Measurements from ENCODE around the gene RPL10A.
"Not testable (repeated sequence)": the region's sequence is repeated elsewhere in the genome, so short reads cannot be mapped to it uniquely, and the experiment has no call there.

The RPL10A gene

DNA sequence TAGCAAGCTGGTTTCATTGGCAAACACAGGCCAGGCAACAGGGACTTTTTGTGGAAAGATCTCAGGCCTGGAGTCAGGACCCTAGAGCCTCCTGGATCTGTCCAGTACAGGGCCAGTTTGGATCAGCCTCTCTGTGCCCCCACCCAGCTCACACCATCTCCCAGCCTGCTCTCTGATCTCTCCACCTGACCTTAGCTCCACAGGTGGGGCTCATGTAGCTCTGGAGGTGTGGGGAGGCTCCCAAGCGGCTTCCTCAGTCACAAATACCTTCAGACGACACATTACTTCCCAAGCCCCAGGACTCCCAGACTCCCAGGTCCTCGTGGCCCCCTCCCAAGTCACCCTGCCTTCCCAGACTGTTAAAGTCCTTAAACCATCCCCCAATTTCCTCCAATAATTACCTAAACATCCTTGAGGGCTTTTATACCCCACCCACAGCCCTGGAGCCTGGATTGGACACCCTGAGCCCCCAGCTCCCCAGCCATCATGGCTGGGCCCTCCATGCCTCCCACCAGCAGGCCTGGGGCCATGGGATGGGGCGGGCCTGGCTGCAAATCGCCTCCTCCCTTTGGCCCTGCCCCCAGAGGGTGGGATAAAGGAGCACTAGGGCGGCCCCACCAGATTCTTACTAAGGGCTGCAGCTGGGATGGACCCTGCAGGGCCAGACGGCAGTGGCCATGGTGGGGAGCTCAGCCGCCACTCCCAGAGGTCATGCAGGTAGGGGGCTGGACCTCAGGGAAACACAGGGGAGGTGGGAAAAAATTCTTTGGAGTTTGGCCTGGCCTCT lies 31.9 kb upstream of the RPL10A start:
- Histone ChIP-seq H3K9ac (ENCODE audit: low read length) (no peak overlapping the region), H3K36me3 (ENCODE audit: control insufficient read depth, insufficient read depth, low read length) (no peaks in the 10 kb centered on the region), H3K4me1 (ENCODE audit: control insufficient read depth, insufficient read depth, low read length) (peaks cover 3% of the 10 kb centered on the region), H3K4me3 (ENCODE audit: low read length) (no peak overlapping the region), H3K27ac (ENCODE audit: low read depth, low read length) (no peak overlapping the region), H3K27me3 (ENCODE audit: control insufficient read depth, insufficient read depth, low read length) (no peaks in the 10 kb centered on the region)

DNA sequence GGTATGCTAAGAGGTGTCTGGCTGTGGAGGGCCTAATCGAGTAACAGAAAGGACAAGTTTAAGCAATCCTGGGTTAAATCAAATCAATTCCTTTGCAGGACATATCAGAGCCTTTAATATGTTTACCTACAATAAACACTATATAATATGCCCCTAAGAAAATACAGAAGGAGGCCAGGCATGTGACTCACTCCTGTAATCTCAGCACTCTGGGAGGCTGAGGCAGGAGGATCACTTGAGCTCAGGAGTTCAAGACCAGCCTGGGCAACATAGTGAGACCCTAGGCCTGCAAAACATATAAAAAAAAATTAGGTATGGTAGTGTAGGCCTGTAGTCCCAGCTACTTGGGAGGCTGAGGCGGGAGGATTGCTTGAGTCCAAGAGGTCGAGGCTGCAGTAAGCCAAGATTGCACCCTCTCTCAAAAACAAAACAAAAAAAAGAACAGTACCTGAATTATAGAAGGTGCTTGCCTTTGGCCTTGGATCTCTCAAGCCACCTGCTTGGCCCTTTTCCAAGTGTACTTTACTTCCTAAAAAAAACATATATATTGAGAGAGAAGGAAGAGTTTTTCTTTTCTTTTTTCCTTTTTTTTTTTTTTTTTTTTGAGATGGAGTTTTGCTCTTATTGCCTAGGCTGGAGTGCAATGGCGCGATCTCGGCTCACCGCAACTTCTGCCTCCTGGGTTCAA lies 29.7 kb upstream of the RPL10A start:
- H3K4me3 ChIP-seq (ENCODE audit: low read length); H3K27ac ChIP-seq (ENCODE audit: low read depth, low read length); H3K27me3 ChIP-seq (ENCODE audit: control insufficient read depth, insufficient read depth, low read length); H3K4me1 ChIP-seq (ENCODE audit: control insufficient read depth, insufficient read depth, low read length); H3K9ac ChIP-seq (ENCODE audit: low read length); H3K36me3 ChIP-seq (ENCODE audit: control insufficient read depth, insufficient read depth, low read length): not testable (repeated sequence)

DNA sequence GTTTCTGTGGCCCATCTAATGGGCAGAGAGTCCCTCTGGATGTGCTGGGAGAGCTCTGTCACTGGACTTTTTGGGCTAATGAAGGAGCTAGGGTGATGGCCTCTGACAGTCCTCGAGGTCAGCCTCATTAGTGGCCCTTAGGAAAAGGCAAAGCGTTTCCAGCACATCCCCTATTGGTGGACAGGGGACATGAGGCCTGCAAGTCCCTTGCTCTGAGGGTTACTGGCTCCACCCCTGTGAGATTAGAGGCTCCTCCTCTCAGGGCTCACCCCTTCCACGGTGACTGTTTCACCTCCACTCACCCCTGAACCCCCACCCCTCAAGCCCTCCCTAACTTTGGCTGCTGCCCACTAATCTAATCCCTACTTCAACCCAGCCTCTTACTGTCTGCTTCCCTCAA lies 28.9 kb upstream of the RPL10A start:
- Histone ChIP-seq H3K4me3 (ENCODE audit: low read length) (no peak overlapping the region), H3K4me1 (ENCODE audit: control insufficient read depth, insufficient read depth, low read length) (peaks cover 3% of the 10 kb centered on the region), H3K36me3 (ENCODE audit: control insufficient read depth, insufficient read depth, low read length) (no peaks in the 10 kb centered on the region), H3K9ac (ENCODE audit: low read length) (no peak overlapping the region), H3K27ac (ENCODE audit: low read depth, low read length) (no peak overlapping the region), H3K27me3 (ENCODE audit: control insufficient read depth, insufficient read depth, low read length) (no peaks in the 10 kb centered on the region)

DNA sequence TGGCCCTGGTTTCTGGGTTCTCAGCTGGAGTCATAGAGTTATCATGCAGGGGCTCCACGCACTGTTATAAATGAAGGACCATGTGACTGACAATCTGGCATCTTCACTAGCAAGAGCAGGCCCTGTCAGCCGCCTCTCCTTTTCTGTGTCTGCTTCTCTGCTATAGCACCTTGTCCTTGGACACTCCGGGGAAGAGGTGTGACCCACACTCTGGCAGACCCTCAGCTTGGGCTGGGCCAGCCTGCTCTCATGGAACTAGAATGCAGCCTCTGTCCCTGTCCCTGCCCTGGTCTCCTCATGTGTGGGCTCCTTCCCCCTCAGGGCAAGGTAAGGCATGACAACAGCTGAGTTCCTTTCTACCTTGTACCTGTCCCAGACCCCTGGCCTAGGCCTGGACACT lies 27.0 kb upstream of the RPL10A start:
- Histone ChIP-seq H3K4me1 (ENCODE audit: control insufficient read depth, insufficient read depth, low read length) (no peaks in the 10 kb centered on the region), H3K36me3 (ENCODE audit: control insufficient read depth, insufficient read depth, low read length) (no peaks in the 10 kb centered on the region), H3K27ac (ENCODE audit: low read depth, low read length) (no peak overlapping the region), H3K9ac (ENCODE audit: low read length) (no peak overlapping the region), H3K4me3 (ENCODE audit: low read length) (no peak overlapping the region), H3K27me3 (ENCODE audit: control insufficient read depth, insufficient read depth, low read length) (no peaks in the 10 kb centered on the region)

DNA sequence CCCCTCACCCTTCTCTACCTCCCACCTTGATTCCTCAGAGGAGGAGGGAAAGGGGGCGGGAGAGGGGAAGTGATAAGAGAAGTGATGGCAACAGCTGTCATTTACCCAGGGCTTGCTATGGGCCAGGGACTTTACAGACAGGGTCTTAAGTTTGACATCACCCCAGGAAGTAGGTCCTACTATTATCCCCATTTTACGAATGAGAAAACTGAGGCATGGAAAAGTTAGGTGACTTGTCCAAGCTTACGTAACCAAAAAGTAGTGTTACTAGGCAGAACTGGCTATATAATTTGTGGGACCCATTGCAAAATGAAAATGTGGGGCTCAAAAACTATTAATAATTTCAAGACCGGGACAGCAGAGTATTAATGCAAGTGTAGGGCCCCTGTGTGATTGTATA lies 26.6 kb upstream of the RPL10A start:
- Histone ChIP-seq H3K27ac (ENCODE audit: low read depth, low read length) (no peak overlapping the region), H3K36me3 (ENCODE audit: control insufficient read depth, insufficient read depth, low read length) (no peaks in the 10 kb centered on the region), H3K4me3 (ENCODE audit: low read length) (no peak overlapping the region), H3K27me3 (ENCODE audit: control insufficient read depth, insufficient read depth, low read length) (no peaks in the 10 kb centered on the region), H3K9ac (ENCODE audit: low read length) (no peak overlapping the region), H3K4me1 (ENCODE audit: control insufficient read depth, insufficient read depth, low read length) (no peaks in the 10 kb centered on the region)

DNA sequence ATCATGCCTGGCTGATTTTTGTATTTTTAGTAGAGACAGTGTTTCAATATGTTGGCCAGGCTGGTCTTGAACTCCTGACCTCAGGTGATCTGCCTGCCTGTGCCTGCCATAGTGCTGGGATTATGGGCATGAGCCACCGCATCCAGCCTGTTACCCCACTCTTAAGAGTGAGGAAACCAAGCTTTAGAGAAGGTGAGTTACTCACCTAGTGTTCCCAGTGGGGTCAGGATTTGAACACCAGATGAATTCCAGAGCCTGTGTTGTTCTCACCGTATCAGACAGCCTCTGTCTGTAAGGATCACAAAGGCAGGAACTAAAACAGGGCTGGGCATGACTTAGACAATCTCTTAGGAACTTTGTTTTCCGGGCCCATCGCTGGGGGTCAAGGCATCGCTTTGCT lies 25.5 kb upstream of the RPL10A start:
- Histone ChIP-seq H3K27ac (ENCODE audit: low read depth, low read length) (no peak overlapping the region), H3K4me3 (ENCODE audit: low read length) (no peak overlapping the region), H3K27me3 (ENCODE audit: control insufficient read depth, insufficient read depth, low read length) (no peaks in the 10 kb centered on the region), H3K4me1 (ENCODE audit: control insufficient read depth, insufficient read depth, low read length) (no peaks in the 10 kb centered on the region), H3K9ac (ENCODE audit: low read length) (no peak overlapping the region), H3K36me3 (ENCODE audit: control insufficient read depth, insufficient read depth, low read length) (no peaks in the 10 kb centered on the region)

DNA sequence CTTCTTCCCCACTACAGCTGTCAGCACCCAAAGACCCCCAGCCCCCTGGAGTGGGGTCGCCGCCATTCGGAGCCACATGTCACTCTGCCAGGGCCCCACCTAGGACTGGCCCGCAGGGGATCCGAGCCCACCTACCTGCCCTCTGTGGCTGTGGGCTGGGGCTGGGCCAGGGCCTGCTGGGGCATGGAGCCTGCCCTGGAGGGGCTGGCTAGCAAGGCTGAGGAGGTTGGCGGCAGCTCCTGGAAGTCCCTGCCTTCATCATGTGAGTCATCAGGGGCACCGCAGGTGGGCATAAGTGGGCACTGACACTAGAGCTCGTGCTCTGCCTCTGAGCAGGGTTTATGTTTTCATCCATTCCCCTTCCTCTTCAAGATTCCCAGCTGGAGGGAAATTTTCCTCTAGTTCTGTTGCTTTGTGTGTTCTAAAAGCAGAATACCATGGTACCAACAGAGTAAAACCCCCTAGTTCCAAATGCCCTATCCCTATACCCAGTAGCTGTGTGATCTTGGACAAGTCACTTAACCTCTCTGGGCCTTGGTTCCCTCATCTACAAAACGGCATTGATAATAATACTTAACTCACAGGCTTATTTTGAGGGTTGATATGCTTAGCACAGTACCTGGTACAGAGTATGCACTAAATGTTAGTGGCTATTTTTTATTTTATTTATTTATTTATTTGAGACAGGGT lies 24.7 kb upstream of the RPL10A start:
- Histone ChIP-seq H3K4me1 (ENCODE audit: control insufficient read depth, insufficient read depth, low read length) (no peaks in the 10 kb centered on the region), H3K36me3 (ENCODE audit: control insufficient read depth, insufficient read depth, low read length) (no peaks in the 10 kb centered on the region), H3K4me3 (ENCODE audit: low read length) (no peak overlapping the region), H3K27ac (ENCODE audit: low read depth, low read length) (no peak overlapping the region), H3K9ac (ENCODE audit: low read length) (no peak overlapping the region), H3K27me3 (ENCODE audit: control insufficient read depth, insufficient read depth, low read length) (no peaks in the 10 kb centered on the region)

DNA sequence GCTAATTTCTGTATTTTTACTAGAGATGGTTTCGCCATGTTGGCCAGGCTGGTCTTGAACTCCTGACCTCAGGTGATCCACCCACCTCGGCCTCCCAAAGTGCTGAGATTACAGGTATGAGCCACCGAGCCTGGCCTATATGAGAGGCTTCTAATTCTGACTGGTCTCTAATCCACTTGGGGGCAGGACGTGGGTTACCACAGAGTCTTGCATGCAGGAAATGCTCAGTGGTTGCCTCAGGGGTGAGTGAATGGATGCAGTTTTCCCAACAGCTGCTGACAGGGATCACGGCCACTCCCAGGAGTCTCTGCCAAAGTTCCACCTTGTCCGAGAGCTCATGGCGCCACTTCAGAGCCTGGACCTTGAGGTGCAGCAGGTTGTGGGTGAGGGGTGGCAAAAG lies 22.5 kb upstream of the RPL10A start:
- no peaks in the 10 kb centered on the region for H3K4me1 ChIP-seq (ENCODE audit: control insufficient read depth, insufficient read depth, low read length)
- no peaks in the 10 kb centered on the region for H3K27me3 ChIP-seq (ENCODE audit: control insufficient read depth, insufficient read depth, low read length)
- H3K27ac ChIP-seq (ENCODE audit: low read depth, low read length): no peak overlapping the region
- no peak overlapping the region for H3K4me3 ChIP-seq (ENCODE audit: low read length)
- no peak overlapping the region for H3K9ac ChIP-seq (ENCODE audit: low read length)
- no peaks in the 10 kb centered on the region for H3K36me3 ChIP-seq (ENCODE audit: control insufficient read depth, insufficient read depth, low read length)

DNA sequence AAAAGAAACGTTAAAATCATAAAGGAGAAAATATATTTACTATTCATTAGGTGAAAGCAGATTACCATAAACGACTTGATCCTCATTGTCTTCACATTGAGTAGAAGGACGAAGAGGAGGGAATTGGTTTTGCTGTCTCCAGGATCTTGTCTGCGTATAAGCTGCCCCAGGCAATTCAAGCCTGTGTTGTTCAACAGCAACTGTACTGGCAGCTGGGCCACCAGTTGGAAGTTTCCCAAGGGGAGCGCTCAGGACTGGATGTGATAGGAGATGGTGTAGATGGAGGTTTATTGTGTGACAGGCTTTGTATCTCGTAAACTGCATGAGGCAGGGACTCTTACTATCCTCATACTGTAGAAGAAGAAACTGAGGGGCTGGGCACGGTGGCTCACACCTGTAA lies 20.0 kb upstream of the RPL10A start:
- peaks cover 5% of the 10 kb centered on the region for H3K4me1 ChIP-seq (ENCODE audit: control insufficient read depth, insufficient read depth, low read length)
- H3K36me3 ChIP-seq (ENCODE audit: control insufficient read depth, insufficient read depth, low read length): no peaks in the 10 kb centered on the region
- no peak overlapping the region for H3K9ac ChIP-seq (ENCODE audit: low read length)
- H3K27me3 ChIP-seq (ENCODE audit: control insufficient read depth, insufficient read depth, low read length): no peaks in the 10 kb centered on the region
- no peak overlapping the region for H3K4me3 ChIP-seq (ENCODE audit: low read length)
- no peak overlapping the region for H3K27ac ChIP-seq (ENCODE audit: low read depth, low read length)

DNA sequence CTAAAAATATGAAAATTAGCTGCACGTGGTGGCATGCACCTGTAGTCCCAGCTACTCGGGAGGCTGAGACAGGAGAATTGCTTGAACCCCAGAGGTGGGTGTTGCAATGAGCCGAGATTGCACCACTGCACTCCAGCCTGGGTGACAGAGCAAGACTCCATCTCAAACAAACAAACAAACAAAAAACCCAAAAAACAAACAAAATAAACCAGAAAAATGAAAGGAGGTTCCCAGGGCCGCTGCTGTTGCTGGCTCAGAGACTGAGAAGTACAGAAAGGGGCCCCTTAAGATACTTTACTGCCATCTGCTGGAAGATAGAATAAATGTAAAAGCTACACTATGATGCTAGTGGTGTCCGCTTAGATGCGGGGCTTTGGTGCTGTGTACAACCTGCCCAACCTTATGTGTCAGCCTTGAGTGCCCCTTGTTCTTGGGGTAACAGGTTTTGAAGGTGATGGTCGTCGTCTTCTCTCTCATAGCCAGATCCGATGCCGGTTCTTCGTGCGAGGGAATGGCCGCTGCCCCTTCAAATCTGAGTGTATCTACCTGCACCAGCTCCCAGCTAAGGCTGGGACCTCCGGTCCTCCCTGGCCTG lies 18.8 kb upstream of the RPL10A start:
- Histone ChIP-seq H3K27me3 (ENCODE audit: control insufficient read depth, insufficient read depth, low read length) (no peaks in the 10 kb centered on the region), H3K4me3 (ENCODE audit: low read length) (no peak overlapping the region), H3K36me3 (ENCODE audit: control insufficient read depth, insufficient read depth, low read length) (no peaks in the 10 kb centered on the region), H3K4me1 (ENCODE audit: control insufficient read depth, insufficient read depth, low read length) (peaks cover 7% of the 10 kb centered on the region), H3K27ac (ENCODE audit: low read depth, low read length) (no peak overlapping the region), H3K9ac (ENCODE audit: low read length) (no peak overlapping the region)

DNA sequence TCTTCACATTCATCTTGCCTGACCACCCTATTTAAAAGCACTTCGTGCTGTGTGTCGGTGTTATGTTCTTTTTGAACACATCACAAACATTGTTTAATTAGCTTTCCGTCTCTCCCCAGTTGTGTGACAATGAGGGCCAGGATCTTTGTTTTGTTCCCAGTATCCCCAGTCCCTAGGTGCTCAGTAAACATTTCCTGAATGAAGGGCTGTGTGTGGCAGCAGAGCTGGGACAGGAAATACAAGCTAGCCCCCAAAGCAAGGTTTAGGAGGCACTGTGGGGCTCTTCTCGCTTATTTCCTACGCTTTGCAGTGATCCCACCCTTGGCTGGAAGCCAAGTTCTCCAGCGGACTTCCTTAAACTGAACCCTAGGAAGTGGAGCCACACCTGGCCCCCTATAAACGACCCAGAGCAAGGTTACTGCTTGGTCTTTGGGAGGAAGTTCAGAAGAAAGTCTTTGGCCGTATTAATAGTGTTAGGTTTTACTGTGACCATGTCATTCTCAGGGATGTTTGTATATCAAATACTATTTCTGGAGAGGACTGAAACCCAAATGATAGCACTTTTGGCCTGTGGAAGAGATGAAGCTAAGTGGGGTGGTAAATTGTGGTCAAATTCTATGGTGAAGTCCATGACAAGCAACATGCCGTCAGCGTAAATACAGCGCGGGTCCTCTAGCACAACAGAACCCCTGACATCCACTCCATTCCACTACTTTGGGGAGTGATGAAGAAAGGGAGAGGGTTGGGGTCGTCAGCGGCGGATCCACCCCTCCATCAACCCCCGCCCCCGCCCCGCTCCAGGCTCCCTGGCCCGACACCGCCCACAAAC lies 16.6 kb upstream of the RPL10A start:
- Histone ChIP-seq H3K27ac (ENCODE audit: low read depth, low read length) (no peak overlapping the region), H3K4me3 (ENCODE audit: low read length) (peak overlapping the region; percentile 57), H3K4me1 (ENCODE audit: control insufficient read depth, insufficient read depth, low read length) (peaks cover 7% of the 10 kb centered on the region), H3K36me3 (ENCODE audit: control insufficient read depth, insufficient read depth, low read length) (no peaks in the 10 kb centered on the region), H3K27me3 (ENCODE audit: control insufficient read depth, insufficient read depth, low read length) (no peaks in the 10 kb centered on the region), H3K9ac (ENCODE audit: low read length) (no peak overlapping the region)

Measured in rectal smooth muscle tissue (tissue), 1 donor.